GM18909 (cell line): ENCODE data around the gene NSD1.
"Not testable (repeated sequence)": the region's sequence is repeated elsewhere in the genome, so short reads cannot be mapped to it uniquely, and the experiment has no call there.

Experiments used
- ATAC-seq: cut with Tn5 transposase; IDR thresholded peaks from one replicate; pipeline ENCODE4 v1.9.1; 2021; ENCODE audit warnings: mild to moderate bottlenecking; ENCODE audit not compliant: unreplicated experiment, poor library complexity

NSD1 gene

GRCh38 chr5:177123789-177124485 lies 9.6 kb upstream of the NSD1 start:
- no peak for ATAC-seq

DNA sequence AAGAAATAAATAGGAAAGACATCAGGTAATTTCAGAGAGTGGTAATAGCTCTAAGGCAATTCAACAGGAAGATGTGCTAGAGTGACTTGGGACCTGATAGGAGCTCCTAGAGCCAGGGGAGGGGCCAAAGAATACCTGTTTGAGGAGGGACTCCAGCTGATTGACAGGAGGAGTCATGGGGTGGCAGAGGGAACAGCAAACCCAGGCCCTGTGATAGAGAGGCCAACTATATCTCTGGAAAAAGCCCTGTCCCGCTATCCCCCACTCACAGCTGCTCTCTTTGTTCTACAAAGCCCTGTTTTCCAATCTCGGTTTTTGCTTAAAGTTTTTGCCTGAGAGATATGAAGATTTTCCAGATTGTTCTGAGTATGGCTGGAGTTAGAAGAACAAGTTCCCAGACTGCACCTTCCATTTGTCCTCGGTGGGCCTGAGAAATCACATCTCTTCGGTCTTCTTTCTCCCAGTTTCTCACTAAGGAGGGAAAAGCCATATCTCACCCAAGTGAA lies 9.0 kb upstream of the NSD1 start:
- ATAC-seq: no peak

DNA sequence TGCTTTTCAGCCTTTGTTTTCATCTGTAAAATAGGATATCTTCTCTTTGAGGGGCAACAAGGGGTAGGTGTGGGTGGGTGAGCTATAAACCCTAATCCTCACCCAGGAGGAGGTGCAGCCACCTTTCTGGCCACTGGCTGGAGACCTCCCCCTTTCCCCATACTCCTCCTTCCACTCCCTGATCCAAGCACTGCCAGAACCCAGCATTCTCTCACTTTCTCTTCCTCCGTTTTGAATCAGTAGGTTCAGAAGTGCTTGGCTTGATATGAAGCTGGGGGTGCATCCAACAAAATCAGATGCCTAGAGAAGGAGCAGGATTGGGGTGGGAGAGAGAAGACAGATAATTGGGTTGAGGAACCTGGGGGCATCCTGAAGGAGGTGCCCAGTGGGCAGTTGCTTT lies 6.8 kb upstream of the NSD1 start:
- no peak for ATAC-seq

DNA sequence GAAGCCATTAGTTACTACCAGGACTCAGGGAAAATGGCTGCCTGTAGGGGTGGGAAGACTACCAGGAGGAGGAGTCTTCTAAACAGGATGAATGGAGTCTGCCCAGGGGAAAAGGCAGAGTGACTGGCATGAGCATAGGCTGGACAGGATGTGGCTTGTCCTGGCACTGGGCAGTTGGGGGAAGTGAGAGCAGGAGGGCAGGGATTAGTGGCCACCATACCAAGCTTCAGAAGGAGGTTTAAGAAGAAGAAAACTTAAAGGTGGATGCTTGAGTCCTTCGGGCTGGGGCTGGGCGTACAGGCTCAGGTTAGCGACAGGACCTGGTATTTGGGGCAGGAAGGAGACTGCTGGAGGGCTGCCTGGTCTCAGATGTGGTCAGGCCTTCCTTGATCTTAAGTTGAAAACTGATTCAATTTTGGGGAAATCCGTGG lies 5.0 kb upstream of the NSD1 start:
- no peak for ATAC-seq

- no peak for ATAC-seq
These were observed 3.2 kb upstream of the NSD1 start for GRCh38 chr5:177130211-177131018.

DNA sequence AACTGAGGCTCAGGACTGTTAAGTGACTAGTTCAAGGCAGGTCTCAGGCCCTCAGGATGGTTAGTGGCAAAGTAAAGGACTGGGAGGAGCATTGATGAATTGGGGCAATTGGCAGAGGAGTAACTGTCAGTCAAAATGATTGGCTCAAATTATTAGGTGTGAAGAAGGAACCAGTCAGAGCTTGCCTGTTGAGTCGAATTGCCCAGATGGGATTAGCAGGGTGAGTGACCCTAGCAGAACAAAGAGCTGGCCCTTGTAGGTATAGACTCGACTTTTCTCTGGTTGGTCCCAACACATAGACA lies 2.6 kb upstream of the NSD1 start:
- ATAC-seq: no peak

DNA sequence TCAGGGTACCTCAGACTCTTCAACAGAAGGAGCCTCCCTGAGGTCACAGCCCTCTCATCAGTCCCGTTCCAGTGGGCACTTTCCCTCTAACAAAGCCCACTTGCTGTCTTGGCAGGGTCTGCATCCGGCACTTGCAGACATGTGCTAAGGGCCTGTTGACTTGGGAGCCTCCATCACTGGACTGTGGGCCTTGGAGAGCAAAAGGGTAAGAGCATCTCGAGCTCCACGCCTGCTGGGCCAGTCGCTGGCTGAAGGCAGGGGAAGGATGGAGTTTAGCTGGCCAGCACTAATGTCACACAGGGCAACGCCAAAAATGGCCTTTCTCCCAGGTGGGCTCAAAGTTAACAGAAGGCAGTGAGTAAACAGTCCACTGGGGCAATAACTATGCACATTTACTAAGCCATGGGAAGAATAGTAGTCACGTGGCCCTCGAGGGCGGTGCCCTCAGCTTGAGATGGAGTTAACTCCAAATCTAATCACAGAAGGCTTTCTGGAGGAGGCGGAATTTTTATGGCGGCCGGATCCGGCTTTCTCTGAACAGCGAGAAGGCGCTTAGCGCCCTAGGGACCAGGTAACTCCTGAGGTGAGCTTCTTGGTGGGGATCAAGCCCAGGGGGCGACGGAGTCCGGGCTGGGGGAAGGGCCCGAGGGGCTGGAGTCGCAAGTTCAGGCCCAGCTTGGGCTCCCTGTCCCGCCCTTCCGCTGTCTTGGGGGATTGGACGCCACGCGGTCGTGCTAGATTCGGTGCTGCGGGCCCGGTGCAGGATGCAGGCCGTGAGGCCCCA lies 2.0 kb upstream of the NSD1 start:
- no peak for ATAC-seq

DNA sequence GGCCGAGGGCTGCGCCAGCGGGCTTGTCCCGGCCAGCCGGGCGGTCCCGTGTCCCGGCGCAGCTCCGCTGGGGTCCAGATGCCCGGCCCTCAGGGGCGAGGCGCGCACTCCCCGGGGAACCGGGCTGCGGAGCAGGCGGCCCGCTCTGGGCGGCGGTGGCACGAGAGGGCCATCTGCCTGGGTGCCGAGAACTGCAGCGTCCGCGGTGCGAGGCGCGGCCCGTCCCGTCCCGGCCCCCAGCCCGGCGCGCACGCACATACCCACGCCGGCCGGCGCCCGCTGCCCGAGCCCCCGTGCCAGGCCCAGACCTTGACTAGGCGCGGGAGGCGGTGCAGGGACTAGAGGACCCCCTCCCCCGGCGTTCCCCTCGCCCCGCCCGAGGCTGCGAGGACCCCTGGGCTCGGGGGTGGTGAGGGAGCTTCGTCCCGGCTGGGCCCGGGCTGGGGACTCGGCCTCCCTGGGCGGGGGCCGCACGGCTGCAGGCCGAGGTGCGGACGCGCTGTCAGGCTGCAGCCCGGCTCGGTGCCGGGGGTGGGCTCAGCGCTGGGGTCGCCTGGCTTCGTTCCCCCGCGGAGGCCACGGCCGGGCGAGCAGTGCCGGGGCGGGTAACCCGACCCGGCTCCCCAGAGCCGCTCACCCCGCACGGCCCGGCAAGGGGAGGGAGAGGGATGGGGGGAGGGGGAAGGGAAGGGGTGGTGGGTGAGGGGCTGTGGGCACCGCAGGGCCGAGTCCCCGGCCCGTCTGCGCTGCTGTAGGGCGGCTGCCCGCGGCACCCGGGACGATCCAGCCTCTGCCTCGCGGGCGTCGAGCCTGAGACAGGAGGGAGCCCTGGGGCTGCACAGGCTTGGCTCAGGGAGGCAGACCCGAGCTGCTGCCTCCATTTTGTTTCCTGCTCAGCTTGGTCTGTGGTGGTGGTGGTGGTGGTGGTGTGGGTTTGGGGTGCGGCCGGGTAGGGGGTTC lies 1.2 kb upstream of the NSD1 start:
- ATAC-seq: no peak

GRCh38 chr5:177133853-177134696 lies 502 bp downstream of the NSD1 start:
- ATAC-seq: peak; percentile 37

DNA sequence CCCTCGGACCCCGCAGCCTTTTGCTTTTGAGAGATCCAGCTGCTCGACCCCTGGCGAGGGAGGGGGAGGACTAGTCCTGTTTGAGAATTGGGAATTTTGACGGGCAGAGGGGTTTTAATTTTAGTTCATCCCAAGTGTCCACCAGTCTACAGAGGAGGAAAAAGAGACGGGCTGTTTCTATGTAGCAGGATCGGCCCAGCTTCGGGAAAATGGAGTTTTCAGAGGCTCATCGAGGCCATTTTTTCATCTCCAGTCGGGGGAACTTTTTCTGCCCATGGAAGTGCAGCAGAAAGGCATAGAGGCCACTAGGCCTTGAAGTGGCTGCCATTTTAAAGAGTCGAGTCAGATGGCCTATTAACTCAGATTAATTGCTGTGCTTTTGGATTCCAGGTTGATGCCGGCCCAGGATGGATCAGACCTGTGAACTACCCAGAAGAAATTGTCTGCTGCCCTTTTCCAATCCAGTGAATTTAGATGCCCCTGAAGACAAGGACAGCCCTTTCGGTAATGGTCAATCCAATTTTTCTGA lies 1.2 kb downstream of the NSD1 start:
- ATAC-seq: no peak

- no peak for ATAC-seq
These were observed 6.7 kb downstream of the NSD1 start for GRCh38 chr5:177140312-177140711.

GRCh38 chr5:177141496-177141895 lies 7.9 kb downstream of the NSD1 start:
- ATAC-seq: no peak

DNA sequence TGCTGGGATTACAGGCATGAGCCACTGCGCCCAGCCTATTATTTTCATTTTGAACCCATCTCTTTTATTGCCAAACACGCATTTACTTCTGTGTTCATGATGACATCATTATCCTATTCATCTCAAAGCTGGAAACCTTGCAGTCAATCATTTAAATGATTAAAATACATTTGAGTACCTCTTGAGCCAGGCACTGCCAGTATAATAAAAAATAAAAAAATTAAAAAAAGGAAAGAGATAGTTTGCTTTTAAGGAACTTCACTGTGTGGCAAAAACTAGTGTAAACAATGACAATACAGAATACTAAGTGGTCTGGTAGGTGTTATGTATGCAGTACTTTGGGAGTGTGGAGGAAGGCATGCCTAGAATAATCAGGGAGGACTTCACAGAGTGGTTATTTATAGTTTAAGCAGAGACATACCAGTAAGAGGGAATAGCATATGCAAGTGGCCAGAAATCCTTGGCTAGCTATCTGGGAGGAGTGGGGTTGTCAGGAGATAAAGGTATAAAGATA lies 8.6 kb downstream of the NSD1 start:
- ATAC-seq: no peak

- ATAC-seq: no peak
These were observed 9.2 kb downstream of the NSD1 start for GRCh38 chr5:177142778-177143177.

DNA sequence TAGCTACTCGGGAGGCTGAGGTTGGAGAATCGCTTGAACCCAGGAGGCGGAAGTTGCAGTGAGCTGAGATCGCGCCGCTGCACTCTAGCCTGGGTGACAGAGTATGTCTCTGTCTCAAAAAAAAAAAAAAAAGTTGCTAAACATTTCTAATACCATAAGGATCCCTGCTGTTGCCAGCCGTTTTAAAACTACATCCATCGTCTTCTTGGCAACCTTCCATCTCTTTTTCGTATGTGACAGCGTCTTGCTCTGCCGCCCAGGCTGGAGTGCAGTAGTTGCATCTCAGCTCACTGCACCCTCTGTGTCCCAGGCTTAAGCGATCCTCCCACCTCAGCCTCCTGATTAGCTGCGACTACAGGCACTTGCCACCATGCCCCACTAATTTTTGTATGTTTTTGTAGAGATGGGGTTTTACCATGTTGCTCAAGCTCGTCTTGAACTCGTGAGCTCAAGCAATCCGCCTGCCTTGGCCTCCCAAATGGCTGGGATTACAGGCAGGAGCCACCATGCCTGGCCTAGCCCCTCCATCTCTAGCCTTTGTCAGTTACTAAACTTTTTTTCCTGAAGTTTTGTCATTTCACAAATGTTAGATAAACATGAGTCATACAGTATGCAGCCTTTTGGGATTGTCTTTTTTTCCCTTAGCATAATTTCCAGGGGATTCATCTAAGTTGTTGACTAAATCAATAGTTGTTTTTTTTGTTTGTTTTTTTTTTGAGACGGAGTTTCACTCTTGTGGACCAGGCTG lies 13.5 kb downstream of the NSD1 start:
- no peak for ATAC-seq

DNA sequence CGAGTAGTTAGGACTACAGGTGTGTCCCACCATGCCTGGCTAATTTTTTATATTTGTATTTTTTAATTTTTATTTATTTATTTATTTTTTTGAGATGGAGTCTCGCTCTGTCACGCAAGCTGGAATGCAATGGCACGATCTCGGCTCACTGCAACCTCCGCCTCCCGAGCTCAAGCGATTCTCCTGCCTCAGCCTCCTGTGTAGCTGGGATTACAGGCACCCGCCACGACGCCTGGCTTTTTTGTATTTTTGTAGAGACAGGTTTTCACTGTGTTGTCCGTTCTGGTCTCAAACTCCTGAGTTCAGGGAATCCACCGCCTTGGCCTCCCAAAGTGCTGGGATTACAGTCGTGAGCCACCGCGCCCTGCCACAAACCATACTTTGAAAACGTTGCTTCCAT lies 16.5 kb downstream of the NSD1 start:
- ATAC-seq: not testable (repeated sequence)

DNA sequence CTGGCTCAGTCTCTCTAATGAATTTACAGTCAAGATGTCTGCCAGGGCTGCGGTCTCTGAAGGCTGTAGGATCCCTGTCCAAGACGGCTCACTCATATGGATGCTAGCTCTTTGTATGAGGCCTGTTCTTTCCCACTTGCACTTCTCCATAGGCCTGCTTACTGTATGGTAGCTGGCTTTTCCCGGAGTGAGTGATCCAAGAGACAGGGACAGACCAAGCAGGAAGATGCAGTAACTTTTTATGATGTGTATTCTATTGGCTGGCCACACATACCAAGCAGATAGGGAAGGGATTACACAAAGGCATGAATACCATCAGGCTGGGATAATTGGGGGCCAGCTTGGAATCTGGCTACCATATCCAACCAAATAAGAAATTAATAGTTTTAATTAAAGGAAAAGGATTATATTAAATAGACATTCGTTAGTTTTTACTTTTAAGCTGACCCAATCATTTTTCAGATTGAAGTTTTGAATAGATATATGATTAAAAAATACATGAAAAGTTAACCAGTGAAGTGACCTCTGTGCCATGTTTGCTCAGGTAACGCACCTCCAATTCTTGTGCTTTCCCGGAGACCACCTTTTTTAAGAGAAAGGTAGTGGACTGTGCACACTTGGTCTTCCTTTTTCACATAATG lies 20.6 kb downstream of the NSD1 start:
- no peak for ATAC-seq
